ENCODE data around the gene GPR65. TPM values are rescaled to one million over a fixed set of nuclear protein-coding genes. Genes with fewer than 3 reads are reported as not detected.

The GPR65 gene
- total RNA-seq, 1 donor = under 0.01 TPM

DNA sequence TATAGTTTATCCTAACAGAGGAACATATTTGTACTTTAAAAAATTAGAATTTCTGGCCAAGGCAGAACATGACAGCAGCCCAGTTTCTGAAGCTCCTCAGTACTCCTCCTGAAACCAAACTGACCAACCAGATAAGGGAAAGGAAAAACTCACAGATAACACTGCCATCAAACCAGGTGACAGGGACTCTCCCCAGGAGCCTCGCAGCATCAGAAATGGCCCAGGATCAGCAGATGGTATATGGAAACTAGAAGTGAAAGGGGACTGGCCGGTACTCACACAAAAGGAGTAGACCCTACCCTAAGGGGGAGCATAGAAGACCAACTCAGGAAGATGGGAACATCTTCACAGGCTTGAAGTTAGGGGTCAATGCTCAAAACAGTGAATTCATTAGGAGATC is 33.9 kb upstream of the GPR65 start:
- DNase-seq (ENCODE audit: low read depth) = no peak
- TF ChIP-seq, protein P1, sequence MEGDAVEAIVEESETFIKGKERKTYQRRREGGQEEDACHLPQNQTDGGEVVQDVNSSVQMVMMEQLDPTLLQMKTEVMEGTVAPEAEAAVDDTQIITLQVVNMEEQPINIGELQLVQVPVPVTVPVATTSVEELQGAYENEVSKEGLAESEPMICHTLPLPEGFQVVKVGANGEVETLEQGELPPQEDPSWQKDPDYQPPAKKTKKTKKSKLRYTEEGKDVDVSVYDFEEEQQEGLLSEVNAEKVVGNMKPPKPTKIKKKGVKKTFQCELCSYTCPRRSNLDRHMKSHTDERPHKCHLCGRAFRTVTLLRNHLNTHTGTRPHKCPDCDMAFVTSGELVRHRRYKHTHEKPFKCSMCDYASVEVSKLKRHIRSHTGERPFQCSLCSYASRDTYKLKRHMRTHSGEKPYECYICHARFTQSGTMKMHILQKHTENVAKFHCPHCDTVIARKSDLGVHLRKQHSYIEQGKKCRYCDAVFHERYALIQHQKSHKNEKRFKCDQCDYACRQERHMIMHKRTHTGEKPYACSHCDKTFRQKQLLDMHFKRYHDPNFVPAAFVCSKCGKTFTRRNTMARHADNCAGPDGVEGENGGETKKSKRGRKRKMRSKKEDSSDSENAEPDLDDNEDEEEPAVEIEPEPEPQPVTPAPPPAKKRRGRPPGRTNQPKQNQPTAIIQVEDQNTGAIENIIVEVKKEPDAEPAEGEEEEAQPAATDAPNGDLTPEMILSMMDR (IDR thresholded peaks at IDR 0.05; ENCODE audit: insufficient read depth, low read depth, low read length) = no peak
- H3K4me3 ChIP-seq (ENCODE audit: low read depth, low read length) = no peak overlapping the region

DNA sequence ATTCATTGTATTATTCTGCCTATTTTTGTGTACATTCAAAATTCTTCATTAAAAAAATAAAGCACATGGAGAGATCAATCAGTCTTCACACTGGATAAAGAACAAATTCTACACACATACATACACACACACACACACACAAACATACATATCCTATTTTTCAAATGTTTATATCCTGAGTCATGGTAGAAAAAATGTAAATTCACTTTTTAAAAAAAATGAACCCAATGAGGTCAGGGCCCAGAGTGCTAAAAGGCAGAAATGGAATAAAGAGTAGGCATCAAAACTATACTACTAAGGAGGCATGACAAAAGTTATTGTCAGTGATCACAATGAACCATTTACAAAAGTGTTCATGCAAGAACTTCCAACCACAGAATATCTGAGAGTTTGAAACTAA is 29.3 kb upstream of the GPR65 start:
- peak; percentile 7 for DNase-seq (ENCODE audit: low read depth)
- no peak overlapping the region for H3K4me3 ChIP-seq (ENCODE audit: low read depth, low read length)
- TF ChIP-seq, protein P1 (IDR thresholded peaks at IDR 0.05; ENCODE audit: insufficient read depth, low read depth, low read length) = no peak

DNA sequence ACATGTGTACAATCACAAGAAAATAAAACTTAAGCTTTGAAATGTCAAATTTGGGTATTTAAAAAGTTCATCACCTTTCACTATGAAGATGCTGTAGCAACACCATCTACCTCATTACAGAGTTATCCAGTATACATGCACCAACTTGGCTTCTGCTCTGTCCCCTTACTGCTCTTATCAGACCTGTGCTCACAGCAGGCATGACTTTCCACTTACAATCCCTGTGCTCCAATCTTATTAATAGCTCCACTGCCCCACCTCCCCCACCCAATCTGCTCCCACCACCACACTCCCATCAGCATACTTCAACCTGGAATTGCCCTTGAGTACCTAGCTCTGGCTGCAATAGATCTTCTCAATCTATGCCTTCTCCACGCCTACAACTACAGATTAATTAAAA is 25.2 kb upstream of the GPR65 start:
- DNase-seq (ENCODE audit: low read depth) = no peak
- TF ChIP-seq, protein P1 (IDR thresholded peaks at IDR 0.05; ENCODE audit: insufficient read depth, low read depth, low read length) = no peak
- H3K4me3 ChIP-seq (ENCODE audit: low read depth, low read length) = no peak overlapping the region

DNA sequence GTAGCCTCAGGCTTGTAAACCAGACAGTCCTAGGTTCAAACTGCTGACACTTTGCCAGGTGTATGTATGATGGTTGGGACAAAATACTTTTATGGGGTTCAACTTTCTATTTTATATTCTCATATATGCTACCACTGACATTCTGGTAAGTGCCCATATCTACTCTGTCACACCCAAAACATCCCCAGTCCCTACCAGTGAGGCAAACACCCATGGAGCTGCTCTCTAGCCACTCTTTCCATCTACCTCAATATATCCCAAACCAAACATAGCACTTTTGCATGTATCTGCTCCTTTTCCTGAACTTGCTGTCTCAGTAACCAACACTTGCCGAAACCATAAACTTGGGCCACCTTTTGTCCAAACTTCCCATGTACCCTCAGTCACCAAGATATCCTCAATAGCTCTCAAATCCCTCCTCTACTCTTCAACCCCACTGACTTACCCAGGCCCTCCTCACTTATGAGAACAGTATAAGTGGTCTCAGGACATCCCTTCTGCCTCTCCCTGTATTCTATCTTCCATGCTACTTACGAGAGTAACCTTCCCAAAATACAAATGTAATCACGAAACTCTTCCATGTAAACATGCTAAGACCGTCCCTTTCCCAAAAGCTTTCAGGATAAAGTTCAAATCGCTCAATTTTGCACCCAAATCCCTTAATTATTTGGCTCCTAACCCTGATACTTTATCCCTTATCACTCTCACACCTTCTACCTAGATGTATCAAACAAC is 15.5 kb upstream of the GPR65 start:
- no peak for DNase-seq (ENCODE audit: low read depth)
- TF ChIP-seq, protein P1 (IDR thresholded peaks at IDR 0.05; ENCODE audit: insufficient read depth, low read depth, low read length) = no peak
- H3K4me3 ChIP-seq (ENCODE audit: low read depth, low read length) = no peak overlapping the region

DNA sequence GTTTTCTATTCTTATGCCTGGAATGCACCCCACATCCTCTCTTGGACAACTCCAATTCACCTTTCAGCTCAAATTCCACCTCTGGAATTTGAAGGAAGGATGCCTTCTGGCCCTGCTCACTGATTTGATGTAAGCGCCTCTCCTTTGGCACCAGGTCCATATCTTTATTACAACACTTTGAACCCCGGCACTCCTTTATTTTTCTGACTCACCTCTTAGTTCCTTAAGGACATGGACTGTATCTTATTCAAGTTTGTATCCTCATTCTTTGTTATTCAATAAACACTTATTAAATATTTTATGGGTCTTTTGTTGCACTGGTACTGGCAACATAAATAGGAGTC is 15.0 kb upstream of the GPR65 start:
- no peak for DNase-seq (ENCODE audit: low read depth)
- TF ChIP-seq, protein P1 (IDR thresholded peaks at IDR 0.05; ENCODE audit: insufficient read depth, low read depth, low read length) = no peak
- no peak overlapping the region for H3K4me3 ChIP-seq (ENCODE audit: low read depth, low read length)

DNA sequence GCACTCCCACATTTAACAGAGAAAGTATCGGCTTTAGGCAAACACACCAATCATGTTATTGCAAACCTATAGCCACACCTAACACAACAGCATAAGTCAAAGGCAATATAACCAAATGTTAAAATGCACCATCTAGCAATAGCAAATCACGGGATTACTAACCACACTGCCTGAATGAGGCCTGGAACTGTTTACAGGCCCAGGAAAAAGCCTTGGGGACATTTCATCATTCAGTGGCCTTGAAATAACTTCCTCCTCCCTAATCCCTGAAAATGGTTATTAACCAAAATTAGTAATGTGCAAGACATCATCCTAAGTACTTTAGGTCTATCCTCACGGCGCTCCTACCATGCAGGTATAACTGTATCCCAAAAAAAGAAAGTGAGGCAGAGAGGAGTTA is 14.3 kb upstream of the GPR65 start:
- no peak for DNase-seq (ENCODE audit: low read depth)
- no peak overlapping the region for H3K4me3 ChIP-seq (ENCODE audit: low read depth, low read length)
- TF ChIP-seq, protein P1 (IDR thresholded peaks at IDR 0.05; ENCODE audit: insufficient read depth, low read depth, low read length) = no peak

DNA sequence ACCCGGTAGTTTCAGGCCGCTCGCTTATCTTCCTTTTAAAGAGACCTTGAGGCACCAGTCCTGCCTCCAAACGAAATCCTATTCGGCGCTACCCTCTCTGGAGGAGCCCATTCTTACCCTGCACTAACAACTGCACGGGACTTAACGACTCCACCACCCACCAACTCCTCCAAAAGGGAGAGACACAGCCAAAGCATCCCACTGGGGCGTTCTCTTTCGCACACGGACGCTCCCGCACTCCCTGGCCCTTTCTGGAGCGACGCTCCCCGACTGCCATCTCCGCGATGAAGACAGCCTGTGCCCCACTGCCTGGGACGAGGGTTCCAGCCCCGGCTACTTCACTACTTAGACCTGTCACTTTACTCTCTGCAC is 12.6 kb upstream of the GPR65 start:
- DNase-seq (ENCODE audit: low read depth) = peak; percentile 31
- TF ChIP-seq, protein P1 (IDR thresholded peaks at IDR 0.05; ENCODE audit: insufficient read depth, low read depth, low read length) = no peak
- H3K4me3 ChIP-seq (ENCODE audit: low read depth, low read length) = peak overlapping the region; percentile 71
